Neuronal stem cell (in vitro differentiated cells): Measurements from ENCODE around the gene ZNF644.

ENCODE experiments used
- DNase-seq: peaks from one replicate; pipeline ENCODE4 v3.0.0-alpha.2; 2013; ENCODE audit warnings: low spot score
- H2AFZ ChIP-seq: one replicate; pipeline ENCODE4 v1.6.1; 2013; ENCODE audit warnings: mild to moderate bottlenecking, low read length, inconsistent platforms
- H2AK5ac ChIP-seq: 2 replicates; pipeline ENCODE4 v1.6.1; 2013; ENCODE audit warnings: low read depth, mild to moderate bottlenecking, inconsistent platforms, low read length, moderate library complexity, mixed read lengths
- H2BK120ac ChIP-seq: 2 replicates; pipeline ENCODE4 v1.6.1; 2013; ENCODE audit warnings: low read depth, mild to moderate bottlenecking, inconsistent platforms, low read length, moderate library complexity, mixed read lengths
- H2BK12ac ChIP-seq: one replicate; pipeline ENCODE4 v1.6.1; 2013; ENCODE audit warnings: low read length, inconsistent platforms
- H2BK15ac ChIP-seq: 2 replicates; pipeline ENCODE4 v1.6.1; 2013; ENCODE audit warnings: mild to moderate bottlenecking, low read length, inconsistent platforms, mixed read lengths
- H2BK5ac ChIP-seq: one replicate; pipeline ENCODE4 v1.6.1; 2013; ENCODE audit warnings: inconsistent platforms, mild to moderate bottlenecking, low read length, moderate library complexity
- H3K14ac ChIP-seq: one replicate; pipeline ENCODE4 v1.6.1; 2013; ENCODE audit warnings: low read length, inconsistent platforms
- H3K18ac ChIP-seq: 2 replicates; pipeline ENCODE4 v1.6.1; 2013; ENCODE audit warnings: low read length, inconsistent platforms
- H3K23ac ChIP-seq: 2 replicates; pipeline ENCODE4 v1.6.1; 2013; ENCODE audit warnings: low read depth, mild to moderate bottlenecking, mixed read lengths, low read length, inconsistent platforms; ENCODE audit not compliant: poor library complexity
- H3K27ac ChIP-seq: replicated peaks from 3 replicates; pipeline ENCODE4 v1.5.1; 2013; ENCODE audit warnings: low read length, inconsistent platforms
- H3K27me3 ChIP-seq, 3 experiments: 2 replicates each; pipeline ENCODE4 v1.6.1; 2013; ENCODE audit warnings: low read length in 3 of 3, mild to moderate bottlenecking in 2 of 3, inconsistent platforms in 1 of 3, low read depth in 1 of 3, mixed read lengths in 1 of 3, moderate library complexity in 1 of 3; ENCODE audit not compliant: control insufficient read depth in 3 of 3, insufficient read depth in 3 of 3
- H3K36me3 ChIP-seq, 2 donors: replicated peaks in 1 of 2; 2 replicates each; pipeline ENCODE4 v1.6.1; 2013; ENCODE audit warnings: low read length in 2 of 2; ENCODE audit not compliant: control insufficient read depth in 2 of 2, insufficient read depth in 2 of 2
- H3K4ac ChIP-seq: 2 replicates; pipeline ENCODE4 v1.6.1; 2013; ENCODE audit warnings: inconsistent platforms, mild to moderate bottlenecking, low read length, moderate library complexity
- H3K4me1 ChIP-seq, 2 donors: 1 replicate in 1 of 2; 2 replicates in 1 of 2; pipeline ENCODE4 v1.6.1; 2013; ENCODE audit warnings: low read length in 2 of 2, low read depth in 1 of 2; ENCODE audit not compliant: control insufficient read depth in 2 of 2, insufficient read depth in 1 of 2
- H3K4me2 ChIP-seq: one replicate; pipeline ENCODE4 v1.6.1; 2013; ENCODE audit warnings: mild to moderate bottlenecking, low read length, inconsistent platforms; ENCODE audit not compliant: insufficient read depth, poor library complexity, severe bottlenecking
- H3K4me3 ChIP-seq, 2 donors: 2 replicates each; pipeline ENCODE4 v1.5.1; 2013; ENCODE audit warnings: low read length in 2 of 2, mild to moderate bottlenecking in 2 of 2, inconsistent platforms in 1 of 2, moderate library complexity in 1 of 2
- H3K79me1 ChIP-seq: one replicate; pipeline ENCODE4 v1.6.1; 2013; ENCODE audit warnings: low read depth, mild to moderate bottlenecking, inconsistent platforms, low read length, moderate library complexity
- H3K9ac ChIP-seq: one replicate; pipeline ENCODE4 v1.6.1; 2013; ENCODE audit warnings: mild to moderate bottlenecking, low read depth, low read length, inconsistent platforms; ENCODE audit not compliant: poor library complexity
- H3K9me3 ChIP-seq, 2 donors: replicated peaks in 1 of 2; 2 replicates each; pipeline versions ENCODE3 to v1.6.1; 2013; ENCODE audit warnings: low read length in 2 of 2, mild to moderate bottlenecking in 2 of 2, inconsistent platforms in 1 of 2, low read depth in 1 of 2, mixed read lengths in 1 of 2, moderate library complexity in 1 of 2; ENCODE audit not compliant: control insufficient read depth in 2 of 2, insufficient read depth in 1 of 2
- H4K8ac ChIP-seq: one replicate; pipeline ENCODE4 v1.6.1; 2013; ENCODE audit warnings: low read depth, mild to moderate bottlenecking, inconsistent platforms, low read length, moderate library complexity
- H4K91ac ChIP-seq: one replicate; pipeline ENCODE4 v1.6.1; 2013; ENCODE audit warnings: low read length, low read depth, mild to moderate bottlenecking, inconsistent platforms; ENCODE audit not compliant: poor library complexity
- WGBS, 2 donors: extraction: QIAGEN DNeasy Blood & Tissue Kit; methylation state at CpG; one replicate each; pipeline ENCODE4 v1.1.7; 2013; ENCODE audit warnings: missing lambda C conversion rate in 2 of 2, mixed read lengths in 1 of 2; ENCODE audit not compliant: insufficient read length in 2 of 2, insufficient replicate concordance in 1 of 2; ENCODE audit errors: extremely low coverage in 2 of 2; 5-methylcytosine and 5-hydroxymethylcytosine counted together

ZNF644 gene

DNA sequence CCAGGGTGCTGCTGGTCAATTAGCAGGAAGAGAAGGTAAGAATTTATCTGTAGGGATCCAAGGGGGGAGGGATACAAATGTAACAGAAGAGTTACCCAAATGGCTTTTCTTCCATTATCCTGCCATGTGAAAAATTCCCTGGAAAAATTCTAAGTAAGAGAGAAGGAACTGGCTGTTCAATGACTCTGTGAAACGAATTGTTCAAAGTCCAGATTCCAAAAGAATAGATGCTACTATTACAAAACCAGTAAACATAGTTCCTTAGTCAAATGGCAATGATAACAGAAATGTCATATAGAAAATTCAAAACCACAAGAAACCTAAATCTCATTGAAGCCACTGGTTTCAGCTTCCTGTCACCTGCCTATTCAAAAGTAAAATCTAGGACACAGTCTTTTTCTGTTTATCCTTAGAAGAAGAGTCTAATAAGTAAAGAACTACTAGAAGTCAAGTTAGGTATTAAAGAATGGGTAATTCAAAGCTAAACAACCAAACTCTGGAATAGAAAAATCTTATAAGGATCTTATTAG, 102.6 kb downstream of the ZNF644 start:
- H3K4ac ChIP-seq, result no peak overlapping the region
- H3K9ac ChIP-seq, result no peak overlapping the region
- H2BK12ac ChIP-seq, result no peak overlapping the region
- H4K8ac ChIP-seq, result no peak overlapping the region
- H3K23ac ChIP-seq, result no peak overlapping the region
- no peak overlapping the region for H2AFZ ChIP-seq
- peaks cover 5 to 42% of the 10 kb centered on the region in 2 donors for H3K36me3 ChIP-seq
- no peaks in the 10 kb centered on the region for H3K4me1 ChIP-seq
- no peak overlapping the region for H3K27ac ChIP-seq
- DNase-seq, result no peak
- no peak overlapping the region for H4K91ac ChIP-seq
- H3K18ac ChIP-seq, result no peak overlapping the region
- no peak overlapping the region for H3K4me2 ChIP-seq
- no peak overlapping the region for H3K14ac ChIP-seq
- peaks cover 0 to 4% of the 10 kb centered on the region in 2 donors for H3K9me3 ChIP-seq
- WGBS, 2 donors, result no CpG with 5 or more reads among the region's 1 CpG
- H2AK5ac ChIP-seq, result no peak overlapping the region
- no peaks in the 10 kb centered on the region for H3K79me1 ChIP-seq
- no peak overlapping the region for H3K4me3 ChIP-seq
- H2BK5ac ChIP-seq, result no peak overlapping the region
- H2BK120ac ChIP-seq, result no peak overlapping the region
- no peaks in the 10 kb centered on the region for H3K27me3 ChIP-seq
- no peak overlapping the region for H2BK15ac ChIP-seq

DNA sequence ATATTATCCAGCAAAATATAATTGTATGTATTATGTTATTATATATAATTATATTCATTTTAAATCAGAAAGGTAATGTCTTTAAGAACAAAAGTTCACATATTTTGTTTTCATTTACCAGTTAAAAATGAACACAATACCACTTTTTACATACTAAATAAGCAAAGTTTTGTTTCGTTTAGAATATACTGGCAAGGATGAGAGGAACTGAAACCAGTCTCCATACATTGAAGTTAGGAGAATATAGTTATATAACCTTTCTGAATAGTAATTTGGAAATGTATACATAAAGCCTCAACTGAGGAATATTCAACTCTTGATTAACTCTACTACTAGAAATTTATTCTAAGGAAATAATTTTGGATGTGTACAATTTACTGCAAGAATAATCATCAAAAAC, 110.5 kb downstream of the ZNF644 start:
- H2AK5ac ChIP-seq, result no peak overlapping the region
- H2BK15ac ChIP-seq, result no peak overlapping the region
- H4K8ac ChIP-seq, result no peak overlapping the region
- no peak overlapping the region for H3K23ac ChIP-seq
- H3K9me3 ChIP-seq, result peaks cover 0 to 3% of the 10 kb centered on the region in 2 donors
- DNase-seq, result no peak
- no CpG with 5 or more reads among the region's 1 CpG for WGBS, 2 donors
- H2BK12ac ChIP-seq, result no peak overlapping the region
- H3K14ac ChIP-seq, result no peak overlapping the region
- no peaks in the 10 kb centered on the region for H3K79me1 ChIP-seq
- no peak overlapping the region for H2AFZ ChIP-seq
- no peak overlapping the region for H3K9ac ChIP-seq
- H3K18ac ChIP-seq, result no peak overlapping the region
- no peak overlapping the region for H3K4me2 ChIP-seq
- no peak overlapping the region for H3K27ac ChIP-seq
- no peak overlapping the region for H2BK120ac ChIP-seq
- no peaks in the 10 kb centered on the region for H3K4me1 ChIP-seq
- H3K4me3 ChIP-seq, result no peak overlapping the region
- H2BK5ac ChIP-seq, result no peak overlapping the region
- no peaks in the 10 kb centered on the region for H3K27me3 ChIP-seq
- H3K36me3 ChIP-seq, result peaks cover 0 to 54% of the 10 kb centered on the region in 2 donors
- H3K4ac ChIP-seq, result no peak overlapping the region
- H4K91ac ChIP-seq, result no peak overlapping the region

DNA sequence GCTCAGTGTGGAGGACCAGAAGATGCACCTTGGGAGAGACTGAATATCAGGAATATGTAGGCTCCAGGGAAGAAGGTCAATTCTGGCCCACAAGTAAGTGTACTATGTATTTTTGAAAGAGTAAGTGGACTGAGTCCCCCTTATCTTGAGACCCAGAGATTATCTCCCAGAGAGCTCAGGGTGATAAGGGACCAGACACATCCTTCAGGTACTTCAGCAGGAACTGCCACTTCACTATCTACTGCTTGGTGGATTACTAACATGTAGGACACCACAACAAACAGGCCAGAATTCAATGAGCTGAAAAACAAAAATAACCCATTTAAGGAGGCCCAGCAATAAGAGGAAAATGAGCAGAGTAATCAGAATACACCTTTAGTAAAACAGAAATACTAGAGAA, 119.2 kb downstream of the ZNF644 start:
- no peaks in the 10 kb centered on the region for H3K79me1 ChIP-seq
- no peak overlapping the region for H3K4ac ChIP-seq
- no peak overlapping the region for H4K91ac ChIP-seq
- peaks cover 3 to 75% of the 10 kb centered on the region in 2 donors for H3K36me3 ChIP-seq
- H3K18ac ChIP-seq, result no peak overlapping the region
- H3K4me2 ChIP-seq, result no peak overlapping the region
- H2AFZ ChIP-seq, result no peak overlapping the region
- H2BK120ac ChIP-seq, result no peak overlapping the region
- no peak overlapping the region for H2AK5ac ChIP-seq
- no peak overlapping the region for H4K8ac ChIP-seq
- H2BK5ac ChIP-seq, result no peak overlapping the region
- no peak overlapping the region for H3K23ac ChIP-seq
- H3K14ac ChIP-seq, result no peak overlapping the region
- no peaks in the 10 kb centered on the region for H3K9me3 ChIP-seq
- H3K9ac ChIP-seq, result no peak overlapping the region
- no peak for DNase-seq
- no peaks in the 10 kb centered on the region for H3K27me3 ChIP-seq
- H3K27ac ChIP-seq, result no peak overlapping the region
- H2BK15ac ChIP-seq, result no peak overlapping the region
- no peak overlapping the region for H3K4me3 ChIP-seq
- no peak overlapping the region for H2BK12ac ChIP-seq
- no peaks in the 10 kb centered on the region for H3K4me1 ChIP-seq

DNA sequence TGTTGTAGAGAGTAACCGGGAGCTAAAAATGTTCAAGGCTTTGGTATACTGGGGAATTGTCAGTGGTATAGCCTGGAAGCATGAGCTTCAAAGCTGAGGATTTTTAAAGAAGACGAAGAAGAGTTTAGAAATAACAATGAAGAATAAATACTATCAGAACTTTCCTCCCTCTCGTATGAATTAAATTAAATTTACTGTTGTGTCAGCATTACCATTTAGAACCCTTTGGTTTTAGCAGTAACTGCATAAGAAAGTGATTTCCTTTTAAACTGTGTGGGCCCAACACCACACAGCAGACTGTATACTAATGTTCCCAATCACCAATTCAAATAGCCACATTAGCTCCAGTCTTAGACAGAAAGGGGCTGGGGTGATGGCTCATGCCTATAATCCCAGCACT, 122.6 kb downstream of the ZNF644 start:
- Histone ChIP-seq H3K79me1 (no peaks in the 10 kb centered on the region), H4K8ac (no peak overlapping the region), H3K14ac (no peak overlapping the region), H3K27me3 (no peaks in the 10 kb centered on the region), H3K23ac (no peak overlapping the region), H2AK5ac (no peak overlapping the region), H3K18ac (no peak overlapping the region), H3K9ac (no peak overlapping the region), H3K4ac (no peak overlapping the region), H2BK5ac (no peak overlapping the region), H4K91ac (no peak overlapping the region), H3K4me3 (no peak overlapping the region), H3K36me3 (peaks cover 4 to 82% of the 10 kb centered on the region in 2 donors), H2BK12ac (no peak overlapping the region), H2BK15ac (no peak overlapping the region), H2AFZ (no peak overlapping the region), H3K4me1 (no peaks in the 10 kb centered on the region), H3K27ac (no peak overlapping the region), H2BK120ac (no peak overlapping the region), H3K9me3 (peaks cover 0 to 8% of the 10 kb centered on the region in 2 donors), H3K4me2 (no peak overlapping the region)
- no CpG with 5 or more reads among the region's 3 CpGs for WGBS, 2 donors
- no peak for DNase-seq
